ENCODE results near the gene NOTCH4. TPM values are rescaled to one million over a fixed set of nuclear protein-coding genes. Genes with fewer than 3 reads are reported as not detected.

NOTCH4 gene
- total and polyA plus RNA-seq, 2 donors (not counting 3 experiments of a cell fraction or from before 2014, with no cell fraction given): 41.7 to 114 TPM

DNA sequence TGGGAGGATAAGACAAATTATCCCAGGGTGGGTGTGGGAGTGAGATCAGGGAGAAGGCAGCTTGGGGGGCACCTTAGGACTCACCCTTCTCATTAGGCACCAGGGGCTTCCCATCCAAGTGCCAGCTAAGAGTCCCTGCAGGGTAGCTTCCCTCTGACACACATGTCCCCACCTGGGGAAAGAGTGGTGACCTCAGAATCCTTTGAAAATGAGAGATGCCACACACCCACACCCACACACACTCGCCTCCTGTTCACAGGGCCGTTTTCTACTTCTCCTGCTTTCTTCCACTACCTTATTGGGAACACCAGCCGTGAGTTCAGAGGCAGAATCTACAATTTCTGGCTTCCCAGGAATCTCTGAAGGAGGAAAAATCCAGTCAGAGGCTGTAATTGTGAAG is 40.8 kb downstream of the NOTCH4 start:
- no peaks in the 10 kb centered on the region for H3K27me3 ChIP-seq (ENCODE audit: control insufficient read depth in 2 of 2, insufficient read depth in 2 of 2, low read length in 2 of 2)
- ChIA-PET POLR2A (no interaction called here), CTCF (interaction anchor here (1.0 to 1.7 kb wide), 2 partner anchors 12 to 64 kb away, joined by 3 to 5 read pairs; no protein-coding TSS in a partner anchor)
- TF ChIP-seq EZH2 (IDR thresholded peaks at IDR 0.05; ENCODE audit: borderline replicate concordance, low read depth, low read length, severe bottlenecking): no peak
- TF ChIP-seq MYC (IDR thresholded peaks at IDR 0.05; ENCODE audit: low read depth, low read length): no peak
- TF ChIP-seq MAX (IDR thresholded peaks at IDR 0.05; ENCODE audit: insufficient read depth, insufficient read length): no peak
- TF ChIP-seq JUN (IDR thresholded peaks at IDR 0.05; ENCODE audit: borderline replicate concordance, insufficient read depth, insufficient read length, low read depth): no peak
- no peak for TF ChIP-seq POLR2AphosphoS5 (IDR thresholded peaks at IDR 0.05; ENCODE audit: insufficient read depth, low read depth, low read length)
- no peak for TF ChIP-seq CTCF (IDR thresholded peaks at IDR 0.05; ENCODE audit: extremely low read depth in 1 of 2, insufficient read depth in 1 of 2, low read depth in 1 of 2, low read length in 2 of 2)
- no peak for TF ChIP-seq GATA2 (IDR thresholded peaks at IDR 0.05; ENCODE audit: insufficient read depth, insufficient read length, low read depth, low read length)
- TF ChIP-seq POLR2A (IDR thresholded peaks at IDR 0.05; ENCODE audit: low read depth, low read length): no peak
- no peak for TF ChIP-seq FOS (IDR thresholded peaks at IDR 0.05; ENCODE audit: borderline replicate concordance, insufficient read depth, low read length)
- peaks cover 18% of the 10 kb centered on the region for H3K4me1 ChIP-seq (ENCODE audit: control insufficient read depth, extremely low read depth, insufficient read depth, low read length)
- no peaks in the 10 kb centered on the region for H4K20me1 ChIP-seq (replicated peaks; ENCODE audit: control insufficient read depth, extremely low read depth, insufficient read depth, low read length)
- intact Hi-C loops (cut with micrococcal nuclease): no loop called here
- H3K4me2 ChIP-seq (ENCODE audit: insufficient read depth, low read length): no peak overlapping the region
- H3K9ac ChIP-seq (replicated peaks; ENCODE audit: extremely low read depth, insufficient read depth, low read length): no peak overlapping the region
- no peak overlapping the region for H3K4me3 ChIP-seq (replicated peaks in 1 of 3; ENCODE audit: insufficient read depth in 1 of 3, low read depth in 1 of 3, low read length in 3 of 3)
- no TSS peak for BruUV-seq (replicated peaks)
- FAIRE-seq (no peak), DNase-seq (ENCODE audit: low read depth, low spot score) (no peak)
- dilution Hi-C loops (cut with MboI; ENCODE audit: extremely low pct_ligation_motif_present, low sequenced_read_pairs): no loop called here
- H3K27ac ChIP-seq (ENCODE audit: insufficient read depth, low read depth, low read length): no peak overlapping the region
- H3K9me3 ChIP-seq (replicated peaks; ENCODE audit: control insufficient read depth, insufficient read depth, low read length): no peaks in the 10 kb centered on the region
- H3K79me2 ChIP-seq (ENCODE audit: control insufficient read depth, insufficient read depth, low read length): peaks cover 9% of the 10 kb centered on the region
- H3K36me3 ChIP-seq (ENCODE audit: control insufficient read depth in 2 of 2, extremely low read depth in 1 of 2, insufficient read depth in 2 of 2, low read length in 2 of 2): peaks cover 3 to 35% of the 10 kb centered on the region in 2 experiments
- H2AFZ ChIP-seq (ENCODE audit: low read depth, low read length): no peak overlapping the region
- H3K9me1 ChIP-seq (replicated peaks; ENCODE audit: control insufficient read depth, extremely low read depth, insufficient read depth, low read length): no peaks in the 10 kb centered on the region

Measured in endothelial cell of umbilical vein (primary cell).